ENCODE data around the gene DISC1.

The DISC1 gene

GRCh38 chr1:231806623-231807495 is 180.3 kb downstream of the DISC1 start:
- DNase-seq (ENCODE audit: low read depth in 2 of 2, low spot score in 1 of 2), result no peak

DNA sequence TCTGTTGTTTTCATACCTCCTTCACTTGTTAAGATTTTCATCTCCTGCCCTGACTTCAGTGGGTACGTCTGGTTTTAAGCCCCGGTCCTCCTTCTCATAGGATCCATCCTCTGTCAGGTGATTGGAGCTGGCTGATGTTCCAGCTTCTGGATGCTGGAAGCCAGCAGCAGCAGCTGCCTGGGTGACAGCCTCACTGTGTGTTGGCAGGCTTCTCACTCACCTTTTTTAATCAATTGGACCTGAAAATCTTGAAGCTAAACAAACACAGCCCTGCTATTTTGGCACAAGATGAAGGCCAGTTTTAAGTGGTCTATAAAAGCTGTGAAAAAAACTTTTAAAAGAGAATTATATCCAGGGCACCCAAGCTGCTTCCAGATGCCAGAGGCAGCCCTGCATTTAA is 181.0 kb downstream of the DISC1 start:
- no peak for DNase-seq (ENCODE audit: low read depth in 2 of 2, low spot score in 1 of 2)

- no peak for DNase-seq (ENCODE audit: low read depth in 2 of 2, low spot score in 1 of 2)
These were observed 181.5 kb downstream of the DISC1 start for GRCh38 chr1:231808116-231808515.

- no peak for DNase-seq (ENCODE audit: low read depth in 2 of 2, low spot score in 1 of 2)
These were observed 182.4 kb downstream of the DISC1 start for GRCh38 chr1:231808990-231809389.

GRCh38 chr1:231810415-231810814 is 183.8 kb downstream of the DISC1 start:
- no peak for DNase-seq (ENCODE audit: low read depth in 2 of 2, low spot score in 1 of 2)

DNA sequence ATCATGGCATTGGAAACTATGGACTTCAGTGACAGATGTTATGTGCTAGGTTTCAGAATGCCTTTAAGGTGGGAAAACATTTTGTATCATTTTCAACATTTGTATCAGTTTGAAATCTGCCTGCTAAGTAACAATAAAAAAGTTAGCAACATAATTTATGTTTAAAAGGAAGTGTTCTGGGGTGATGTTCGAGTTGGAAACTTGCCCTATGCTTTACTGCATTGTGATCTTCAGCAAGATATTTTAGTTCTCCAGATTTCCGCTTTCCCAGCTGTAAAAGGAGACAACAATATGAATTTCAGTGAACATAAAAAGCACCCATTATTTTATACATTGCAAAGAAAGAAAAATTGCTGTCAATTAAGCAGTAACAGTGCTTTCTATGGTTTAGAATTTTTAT is 187.4 kb downstream of the DISC1 start:
- DNase-seq (ENCODE audit: low read depth in 2 of 2, low spot score in 1 of 2), result no peak

GRCh38 chr1:231814521-231814920 is 187.9 kb downstream of the DISC1 start:
- no peak for DNase-seq (ENCODE audit: low read depth in 2 of 2, low spot score in 1 of 2)

GRCh38 chr1:231817801-231818200 is 191.2 kb downstream of the DISC1 start:
- DNase-seq (ENCODE audit: low read depth in 2 of 2, low spot score in 1 of 2), result no peak

DNA sequence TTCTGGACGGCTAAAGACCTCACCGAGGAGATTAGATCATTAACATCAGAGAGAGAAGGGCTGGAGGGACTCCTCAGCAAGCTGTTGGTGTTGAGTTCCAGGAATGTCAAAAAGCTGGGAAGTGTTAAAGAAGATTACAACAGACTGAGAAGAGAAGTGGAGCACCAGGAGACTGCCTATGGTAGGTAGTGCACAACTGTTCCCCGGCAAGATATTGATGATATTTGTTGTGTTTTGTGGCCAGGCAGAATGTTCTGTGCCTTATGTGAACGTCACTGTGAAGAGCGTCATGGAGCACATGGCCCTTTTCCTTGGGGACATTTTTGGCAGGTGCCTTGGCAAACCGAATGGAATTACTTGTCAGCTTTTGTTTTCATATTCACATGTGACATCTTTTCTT is 191.7 kb downstream of the DISC1 start:
- DNase-seq (ENCODE audit: low read depth in 2 of 2, low spot score in 1 of 2), result no peak

DNA sequence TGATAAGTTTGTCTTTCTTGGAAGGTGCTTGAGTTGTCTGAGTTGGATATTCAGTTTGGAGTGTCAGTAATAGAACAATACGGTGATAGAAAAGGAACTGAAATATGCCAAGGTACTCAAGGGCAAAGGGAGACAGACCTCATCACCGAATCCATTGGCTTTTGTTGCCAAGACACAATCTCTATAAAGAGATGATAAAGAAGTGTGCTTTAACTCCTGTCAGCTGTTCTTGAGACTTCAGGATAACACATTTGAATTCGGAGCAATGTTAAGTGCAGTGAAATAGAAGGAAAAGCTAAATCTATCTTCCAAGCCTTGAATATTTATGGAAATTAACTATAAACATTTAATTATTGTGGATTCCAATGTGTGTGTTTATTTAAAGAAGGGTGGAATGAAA is 194.7 kb downstream of the DISC1 start:
- no peak for DNase-seq (ENCODE audit: low read depth in 2 of 2, low spot score in 1 of 2)

GRCh38 chr1:231822041-231822440 is 195.5 kb downstream of the DISC1 start:
- DNase-seq (ENCODE audit: low read depth in 2 of 2, low spot score in 1 of 2), result no peak

GRCh38 chr1:231826566-231826965 is 200.0 kb downstream of the DISC1 start:
- no peak for DNase-seq (ENCODE audit: low read depth in 2 of 2, low spot score in 1 of 2)

DNA sequence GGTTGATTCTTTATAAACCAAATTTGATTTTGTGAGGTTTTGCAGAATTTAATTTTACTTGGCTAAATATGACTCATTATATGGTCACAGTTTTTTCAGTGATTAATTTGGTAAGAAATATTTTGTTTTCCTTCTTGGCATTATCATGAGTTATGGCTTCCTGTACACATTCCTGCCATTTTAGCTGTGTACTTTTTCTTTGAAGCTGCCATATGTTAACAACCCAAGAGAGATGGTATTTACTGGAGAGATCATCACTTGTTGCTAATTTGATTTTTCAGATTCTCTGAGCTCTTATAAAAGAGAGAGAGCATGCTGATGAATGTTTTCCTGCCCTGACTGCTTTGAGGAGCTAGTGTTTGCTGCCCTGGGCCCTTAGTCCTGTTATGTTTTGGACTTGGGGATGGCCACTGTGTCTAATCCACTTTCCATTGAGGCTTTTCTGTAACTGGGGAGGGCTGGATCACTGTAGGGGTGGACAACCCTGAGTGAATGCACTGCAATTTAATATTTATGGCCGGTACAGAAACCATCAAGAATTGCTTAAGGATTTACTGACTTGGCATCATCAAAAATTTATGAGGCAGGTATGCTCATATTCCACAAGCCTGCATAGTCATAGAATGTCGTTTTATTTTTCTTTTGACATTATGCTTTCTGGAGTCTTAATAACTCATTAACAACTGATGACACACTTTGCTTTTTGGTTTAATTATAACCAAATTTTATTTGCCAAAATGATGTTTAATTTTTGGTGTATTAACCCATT is 200.9 kb downstream of the DISC1 start:
- no peak for DNase-seq (ENCODE audit: low read depth in 2 of 2, low spot score in 1 of 2)

DNA sequence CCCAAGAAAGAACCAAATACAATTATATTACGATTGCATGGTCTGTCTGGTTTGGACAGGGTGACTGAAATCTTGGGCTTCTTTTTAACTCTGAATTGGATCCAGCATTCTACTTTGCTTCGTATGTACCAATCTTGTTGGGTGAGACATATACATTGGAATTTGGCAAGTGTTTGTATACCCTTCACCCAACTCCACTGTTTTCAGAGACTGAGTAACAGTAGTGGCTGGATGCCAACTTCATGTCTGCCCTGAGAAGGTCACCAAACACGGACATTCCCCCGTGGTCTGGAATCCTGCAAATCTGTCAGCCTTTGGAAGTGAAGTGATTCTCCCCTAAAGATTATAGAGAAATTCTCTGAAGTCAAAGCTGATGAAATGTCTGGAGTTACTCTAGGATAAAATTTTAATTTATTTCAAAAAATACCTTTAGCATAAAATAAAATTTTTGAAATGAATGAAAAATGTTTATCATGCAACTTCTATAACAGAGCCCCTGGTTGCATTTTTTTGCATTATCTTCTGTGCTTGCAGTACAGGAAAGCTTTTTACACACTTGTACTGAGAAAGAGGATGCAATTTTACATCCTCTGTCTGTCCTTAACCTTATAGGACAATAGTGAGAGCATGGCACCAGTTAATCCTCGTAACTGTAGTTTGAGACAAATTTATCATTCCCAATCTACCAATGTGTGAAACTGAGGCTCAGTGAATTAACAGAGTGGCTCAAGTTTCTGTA is 201.8 kb downstream of the DISC1 start:
- no peak for DNase-seq (ENCODE audit: low read depth in 2 of 2, low spot score in 1 of 2)

DNA sequence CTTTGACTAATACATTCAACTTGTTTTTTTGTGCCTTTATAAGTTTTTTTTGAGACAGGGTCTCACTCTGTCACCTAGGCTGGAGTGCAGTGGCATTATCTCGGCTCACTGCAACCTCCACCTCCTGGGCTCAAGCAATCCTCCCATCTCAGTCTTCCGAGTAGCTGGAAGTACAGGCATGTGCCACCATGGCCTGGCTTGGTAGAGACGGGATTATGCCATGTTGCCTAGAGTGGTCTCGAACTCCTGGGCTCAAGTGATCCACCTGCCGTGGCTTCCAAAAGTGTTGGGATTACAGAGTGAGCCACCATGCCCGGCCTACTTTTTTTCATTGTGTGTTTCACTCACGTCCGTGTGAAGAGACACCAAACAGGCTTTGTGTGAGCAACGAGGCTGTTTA is 202.7 kb downstream of the DISC1 start:
- DNase-seq (ENCODE audit: low read depth in 2 of 2, low spot score in 1 of 2), result no peak

GRCh38 chr1:231836227-231836893 is 209.8 kb downstream of the DISC1 start:
- no peak for DNase-seq (ENCODE audit: low read depth in 2 of 2, low spot score in 1 of 2)

- no peak for DNase-seq (ENCODE audit: low read depth in 2 of 2, low spot score in 1 of 2)
These were observed 211.9 kb downstream of the DISC1 start for GRCh38 chr1:231838521-231838920.

DNA sequence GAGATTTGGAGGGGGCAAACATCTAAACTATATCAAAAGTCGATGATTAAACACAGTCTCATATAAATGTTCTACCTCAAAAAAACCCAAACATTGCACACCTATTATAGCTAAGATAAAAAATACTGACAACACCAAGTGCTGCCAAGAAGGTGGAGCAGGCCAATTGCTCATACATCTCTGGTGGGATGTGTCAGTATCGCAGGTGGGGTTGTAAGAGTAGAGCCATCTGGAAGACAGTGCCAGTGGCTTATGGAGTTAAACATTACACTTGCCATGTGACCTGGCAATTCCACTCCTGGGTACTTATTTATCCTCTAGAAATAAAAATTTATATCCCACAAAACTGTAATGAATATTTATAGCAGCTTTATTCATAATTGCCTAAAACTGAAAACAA is 213.4 kb downstream of the DISC1 start:
- no peak for DNase-seq (ENCODE audit: low read depth in 2 of 2, low spot score in 1 of 2)

GRCh38 chr1:231841616-231842344 is 215.2 kb downstream of the DISC1 start:
- DNase-seq (ENCODE audit: low read depth in 2 of 2, low spot score in 1 of 2), result no peak

- DNase-seq (ENCODE audit: low read depth in 2 of 2, low spot score in 1 of 2), result no peak
These were observed 215.9 kb downstream of the DISC1 start for GRCh38 chr1:231842441-231842840.
